ENCODE measurements around the gene NMRK1. TPM values are rescaled to one million over a fixed set of nuclear protein-coding genes. Genes with fewer than 3 reads are reported as not detected.
A peak's percentile ranks its signal among the peaks of the same experiment; 100 is the strongest.

The NMRK1 gene
- total and polyA plus RNA-seq, 2 of the 13 experiments (the other 11 are each of a cell fraction or from before 2014, with no cell fraction given) = 9.1 to 12.9 TPM

DNA sequence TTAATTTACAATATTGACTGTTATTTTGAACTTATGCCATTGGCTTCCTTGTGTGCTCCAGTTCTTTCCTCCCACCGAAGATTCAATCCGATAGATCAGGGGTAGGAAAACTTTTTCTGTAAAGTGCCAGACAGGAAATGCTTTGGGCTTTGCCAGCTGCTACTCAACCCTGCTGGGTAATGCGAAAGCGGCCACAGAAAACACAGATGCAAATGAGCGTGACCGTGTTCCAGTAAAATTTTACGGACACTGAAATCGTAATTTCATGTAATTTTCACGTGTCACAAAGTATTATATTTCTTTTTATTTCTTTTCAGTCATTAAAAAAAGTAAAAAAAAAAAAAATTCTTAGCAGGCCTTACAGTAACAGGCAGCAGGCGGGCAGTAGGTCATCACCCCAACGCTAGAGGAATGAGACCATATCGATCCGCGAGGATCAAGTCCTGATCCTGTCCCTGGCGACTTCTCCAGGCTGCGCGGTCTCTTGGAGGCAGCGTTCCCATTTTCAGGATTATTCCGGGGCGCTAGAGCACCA is 599 bp downstream of the NMRK1 start (continued):
- TF ChIP-seq FOXK2 (IDR thresholded peaks at IDR 0.05) = no peak
- TF ChIP-seq, protein P1, sequence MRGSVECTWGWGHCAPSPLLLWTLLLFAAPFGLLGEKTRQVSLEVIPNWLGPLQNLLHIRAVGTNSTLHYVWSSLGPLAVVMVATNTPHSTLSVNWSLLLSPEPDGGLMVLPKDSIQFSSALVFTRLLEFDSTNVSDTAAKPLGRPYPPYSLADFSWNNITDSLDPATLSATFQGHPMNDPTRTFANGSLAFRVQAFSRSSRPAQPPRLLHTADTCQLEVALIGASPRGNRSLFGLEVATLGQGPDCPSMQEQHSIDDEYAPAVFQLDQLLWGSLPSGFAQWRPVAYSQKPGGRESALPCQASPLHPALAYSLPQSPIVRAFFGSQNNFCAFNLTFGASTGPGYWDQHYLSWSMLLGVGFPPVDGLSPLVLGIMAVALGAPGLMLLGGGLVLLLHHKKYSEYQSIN (CRISPR knock-in tag; IDR thresholded peaks at IDR 0.05; ENCODE audit: borderline replicate concordance) = no peak
- TF ChIP-seq KDM3A (CRISPR knock-in tag; IDR thresholded peaks at IDR 0.05; ENCODE audit: low read depth) = no peak
- TF ChIP-seq ZNF160 (CRISPR knock-in tag; IDR thresholded peaks at IDR 0.05) = no peak
- no peak for TF ChIP-seq AGO1 (IDR thresholded peaks at IDR 0.05; ENCODE audit: low read depth, low read length, poor library complexity, severe bottlenecking)
- TF ChIP-seq, protein P2, sequence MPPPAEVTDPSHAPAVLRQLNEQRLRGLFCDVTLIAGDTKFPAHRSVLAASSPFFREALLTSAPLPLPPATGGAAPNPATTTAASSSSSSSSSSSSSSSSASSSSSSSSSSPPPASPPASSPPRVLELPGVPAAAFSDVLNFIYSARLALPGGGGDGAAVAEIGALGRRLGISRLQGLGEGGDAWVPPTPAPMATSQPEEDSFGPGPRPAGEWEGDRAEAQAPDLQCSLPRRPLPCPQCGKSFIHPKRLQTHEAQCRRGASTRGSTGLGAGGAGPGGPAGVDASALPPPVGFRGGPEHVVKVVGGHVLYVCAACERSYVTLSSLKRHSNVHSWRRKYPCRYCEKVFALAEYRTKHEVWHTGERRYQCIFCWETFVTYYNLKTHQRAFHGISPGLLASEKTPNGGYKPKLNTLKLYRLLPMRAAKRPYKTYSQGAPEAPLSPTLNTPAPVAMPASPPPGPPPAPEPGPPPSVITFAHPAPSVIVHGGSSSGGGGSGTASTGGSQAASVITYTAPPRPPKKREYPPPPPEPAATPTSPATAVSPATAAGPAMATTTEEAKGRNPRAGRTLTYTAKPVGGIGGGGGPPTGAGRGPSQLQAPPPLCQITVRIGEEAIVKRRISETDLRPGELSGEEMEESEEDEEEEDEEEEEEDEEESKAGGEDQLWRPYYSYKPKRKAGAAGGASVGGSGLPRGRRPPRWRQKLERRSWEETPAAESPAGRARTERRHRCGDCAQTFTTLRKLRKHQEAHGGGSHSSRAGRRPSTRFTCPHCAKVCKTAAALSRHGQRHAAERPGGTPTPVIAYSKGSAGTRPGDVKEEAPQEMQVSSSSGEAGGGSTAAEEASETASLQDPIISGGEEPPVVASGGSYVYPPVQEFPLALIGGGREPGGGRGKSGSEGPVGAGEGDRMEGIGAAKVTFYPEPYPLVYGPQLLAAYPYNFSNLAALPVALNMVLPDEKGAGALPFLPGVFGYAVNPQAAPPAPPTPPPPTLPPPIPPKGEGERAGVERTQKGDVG (CRISPR knock-in tag; IDR thresholded peaks at IDR 0.05; ENCODE audit: borderline replicate concordance) = no peak
- no peak for TF ChIP-seq IKZF1 (IDR thresholded peaks at IDR 0.05)
- no peak for TF ChIP-seq BORCS8-MEF2B (CRISPR knock-in tag; IDR thresholded peaks at IDR 0.05)
- no peak for TF ChIP-seq HDAC1 (CRISPR knock-in tag; IDR thresholded peaks at IDR 0.05)
- TF ChIP-seq, protein P3, sequence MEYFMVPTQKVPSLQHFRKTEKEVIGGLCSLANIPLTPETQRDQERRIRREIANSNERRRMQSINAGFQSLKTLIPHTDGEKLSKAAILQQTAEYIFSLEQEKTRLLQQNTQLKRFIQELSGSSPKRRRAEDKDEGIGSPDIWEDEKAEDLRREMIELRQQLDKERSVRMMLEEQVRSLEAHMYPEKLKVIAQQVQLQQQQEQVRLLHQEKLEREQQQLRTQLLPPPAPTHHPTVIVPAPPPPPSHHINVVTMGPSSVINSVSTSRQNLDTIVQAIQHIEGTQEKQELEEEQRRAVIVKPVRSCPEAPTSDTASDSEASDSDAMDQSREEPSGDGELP (IDR thresholded peaks at IDR 0.05; ENCODE audit: borderline replicate concordance, low read depth) = 0 out of 2 replicates have a peak, but pooled peaks have one; percentile 27
- TF ChIP-seq, protein P4, sequence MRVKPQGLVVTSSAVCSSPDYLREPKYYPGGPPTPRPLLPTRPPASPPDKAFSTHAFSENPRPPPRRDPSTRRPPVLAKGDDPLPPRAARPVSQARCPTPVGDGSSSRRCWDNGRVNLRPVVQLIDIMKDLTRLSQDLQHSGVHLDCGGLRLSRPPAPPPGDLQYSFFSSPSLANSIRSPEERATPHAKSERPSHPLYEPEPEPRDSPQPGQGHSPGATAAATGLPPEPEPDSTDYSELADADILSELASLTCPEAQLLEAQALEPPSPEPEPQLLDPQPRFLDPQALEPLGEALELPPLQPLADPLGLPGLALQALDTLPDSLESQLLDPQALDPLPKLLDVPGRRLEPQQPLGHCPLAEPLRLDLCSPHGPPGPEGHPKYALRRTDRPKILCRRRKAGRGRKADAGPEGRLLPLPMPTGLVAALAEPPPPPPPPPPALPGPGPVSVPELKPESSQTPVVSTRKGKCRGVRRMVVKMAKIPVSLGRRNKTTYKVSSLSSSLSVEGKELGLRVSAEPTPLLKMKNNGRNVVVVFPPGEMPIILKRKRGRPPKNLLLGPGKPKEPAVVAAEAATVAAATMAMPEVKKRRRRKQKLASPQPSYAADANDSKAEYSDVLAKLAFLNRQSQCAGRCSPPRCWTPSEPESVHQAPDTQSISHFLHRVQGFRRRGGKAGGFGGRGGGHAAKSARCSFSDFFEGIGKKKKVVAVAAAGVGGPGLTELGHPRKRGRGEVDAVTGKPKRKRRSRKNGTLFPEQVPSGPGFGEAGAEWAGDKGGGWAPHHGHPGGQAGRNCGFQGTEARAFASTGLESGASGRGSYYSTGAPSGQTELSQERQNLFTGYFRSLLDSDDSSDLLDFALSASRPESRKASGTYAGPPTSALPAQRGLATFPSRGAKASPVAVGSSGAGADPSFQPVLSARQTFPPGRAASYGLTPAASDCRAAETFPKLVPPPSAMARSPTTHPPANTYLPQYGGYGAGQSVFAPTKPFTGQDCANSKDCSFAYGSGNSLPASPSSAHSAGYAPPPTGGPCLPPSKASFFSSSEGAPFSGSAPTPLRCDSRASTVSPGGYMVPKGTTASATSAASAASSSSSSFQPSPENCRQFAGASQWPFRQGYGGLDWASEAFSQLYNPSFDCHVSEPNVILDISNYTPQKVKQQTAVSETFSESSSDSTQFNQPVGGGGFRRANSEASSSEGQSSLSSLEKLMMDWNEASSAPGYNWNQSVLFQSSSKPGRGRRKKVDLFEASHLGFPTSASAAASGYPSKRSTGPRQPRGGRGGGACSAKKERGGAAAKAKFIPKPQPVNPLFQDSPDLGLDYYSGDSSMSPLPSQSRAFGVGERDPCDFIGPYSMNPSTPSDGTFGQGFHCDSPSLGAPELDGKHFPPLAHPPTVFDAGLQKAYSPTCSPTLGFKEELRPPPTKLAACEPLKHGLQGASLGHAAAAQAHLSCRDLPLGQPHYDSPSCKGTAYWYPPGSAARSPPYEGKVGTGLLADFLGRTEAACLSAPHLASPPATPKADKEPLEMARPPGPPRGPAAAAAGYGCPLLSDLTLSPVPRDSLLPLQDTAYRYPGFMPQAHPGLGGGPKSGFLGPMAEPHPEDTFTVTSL (CRISPR knock-in tag; IDR thresholded peaks at IDR 0.05; ENCODE audit: borderline replicate concordance) = no peak
- TF ChIP-seq, protein P5, sequence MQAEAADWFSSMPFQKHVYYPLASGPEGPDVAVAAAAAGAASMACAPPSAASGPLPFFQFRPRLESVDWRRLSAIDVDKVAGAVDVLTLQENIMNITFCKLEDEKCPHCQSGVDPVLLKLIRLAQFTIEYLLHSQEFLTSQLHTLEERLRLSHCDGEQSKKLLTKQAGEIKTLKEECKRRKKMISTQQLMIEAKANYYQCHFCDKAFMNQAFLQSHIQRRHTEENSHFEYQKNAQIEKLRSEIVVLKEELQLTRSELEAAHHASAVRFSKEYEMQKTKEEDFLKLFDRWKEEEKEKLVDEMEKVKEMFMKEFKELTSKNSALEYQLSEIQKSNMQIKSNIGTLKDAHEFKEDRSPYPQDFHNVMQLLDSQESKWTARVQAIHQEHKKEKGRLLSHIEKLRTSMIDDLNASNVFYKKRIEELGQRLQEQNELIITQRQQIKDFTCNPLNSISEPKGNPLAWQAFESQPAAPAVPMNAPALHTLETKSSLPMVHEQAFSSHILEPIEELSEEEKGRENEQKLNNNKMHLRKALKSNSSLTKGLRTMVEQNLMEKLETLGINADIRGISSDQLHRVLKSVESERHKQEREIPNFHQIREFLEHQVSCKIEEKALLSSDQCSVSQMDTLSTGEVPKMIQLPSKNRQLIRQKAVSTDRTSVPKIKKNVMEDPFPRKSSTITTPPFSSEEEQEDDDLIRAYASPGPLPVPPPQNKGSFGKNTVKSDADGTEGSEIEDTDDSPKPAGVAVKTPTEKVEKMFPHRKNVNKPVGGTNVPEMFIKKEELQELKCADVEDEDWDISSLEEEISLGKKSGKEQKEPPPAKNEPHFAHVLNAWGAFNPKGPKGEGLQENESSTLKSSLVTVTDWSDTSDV (CRISPR knock-in tag; IDR thresholded peaks at IDR 0.05) = no peak
- TF ChIP-seq HNRNPL (IDR thresholded peaks at IDR 0.05; ENCODE audit: low read depth, low read length) = no peak
- TF ChIP-seq, protein P6, sequence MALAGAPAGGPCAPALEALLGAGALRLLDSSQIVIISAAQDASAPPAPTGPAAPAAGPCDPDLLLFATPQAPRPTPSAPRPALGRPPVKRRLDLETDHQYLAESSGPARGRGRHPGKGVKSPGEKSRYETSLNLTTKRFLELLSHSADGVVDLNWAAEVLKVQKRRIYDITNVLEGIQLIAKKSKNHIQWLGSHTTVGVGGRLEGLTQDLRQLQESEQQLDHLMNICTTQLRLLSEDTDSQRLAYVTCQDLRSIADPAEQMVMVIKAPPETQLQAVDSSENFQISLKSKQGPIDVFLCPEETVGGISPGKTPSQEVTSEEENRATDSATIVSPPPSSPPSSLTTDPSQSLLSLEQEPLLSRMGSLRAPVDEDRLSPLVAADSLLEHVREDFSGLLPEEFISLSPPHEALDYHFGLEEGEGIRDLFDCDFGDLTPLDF (CRISPR knock-in tag; IDR thresholded peaks at IDR 0.05) = no peak

All from HepG2 (cell line).